Hepatocyte (in vitro differentiated cells): Measurements from ENCODE around the gene SPTBN5. TPM values are rescaled to one million over a fixed set of nuclear protein-coding genes. Genes with fewer than 3 reads are reported as not detected.

Source experiments
- DNase-seq: peaks from one replicate; pipeline ENCODE4 v3.0.0-alpha.2; 2016; ENCODE audit warnings: low spot score
- H2AFZ ChIP-seq: fragments of 200-600 bp; sonication (generic); 2 replicates; pipeline ENCODE4 v1.6.0; 2016; ENCODE audit warnings: antibody characterized with exemption, mild to moderate bottlenecking
- H3K27ac ChIP-seq: fragments of 200-600 bp; sonication (generic); 2 replicates; pipeline ENCODE4 v1.5.1; 2016; ENCODE audit warnings: mild to moderate bottlenecking
- H3K27me3 ChIP-seq: fragments of 200-600 bp; sonication (generic); 2 replicates; pipeline ENCODE4 v1.6.1; 2016
- H3K36me3 ChIP-seq: fragments of 200-600 bp; sonication (generic); replicated peaks from 2 replicates; pipeline ENCODE4 v1.5.1; 2016; ENCODE audit warnings: low read depth; ENCODE audit not compliant: insufficient read depth
- H3K4me1 ChIP-seq: fragments of 200-600 bp; sonication (generic); 2 replicates; pipeline ENCODE4 v1.5.1; 2016; ENCODE audit warnings: mild to moderate bottlenecking, moderate library complexity; ENCODE audit not compliant: insufficient read depth
- H3K4me2 ChIP-seq: fragments of 200-600 bp; sonication (generic); 2 replicates; pipeline ENCODE4 v1.6.0; 2016
- H3K4me3 ChIP-seq: fragments of 200-600 bp; sonication (generic); 2 replicates; pipeline ENCODE4 v1.5.1; 2016; ENCODE audit warnings: mild to moderate bottlenecking
- H3K79me2 ChIP-seq: fragments of 200-600 bp; sonication (generic); 2 replicates; pipeline ENCODE4 v1.6.0; 2017; ENCODE audit warnings: mild to moderate bottlenecking
- H3K9me2 ChIP-seq: fragments of 200-600 bp; sonication (generic); replicated peaks from 2 replicates; pipeline ENCODE4 v1.6.0; 2017; ENCODE audit warnings: mild to moderate bottlenecking; ENCODE audit not compliant: insufficient read depth
- H3K9me3 ChIP-seq: fragments of 200-600 bp; sonication (generic); 2 replicates; pipeline ENCODE4 v1.5.1; 2016; ENCODE audit warnings: low read depth, mild to moderate bottlenecking
- H4K20me1 ChIP-seq: fragments of 200-600 bp; sonication (generic); 2 replicates; pipeline ENCODE4 v1.6.0; 2016; ENCODE audit warnings: mild to moderate bottlenecking; ENCODE audit not compliant: insufficient read depth, poor library complexity, severe bottlenecking
- CTCF ChIP-seq: fragments of 200-600 bp; sonication (generic); IDR thresholded peaks from 2 replicates; pipeline ENCODE4 v1.5.1; 2016; ENCODE audit warnings: antibody characterized with exemption, mild to moderate bottlenecking; ENCODE audit not compliant: poor library complexity
- EZH2 ChIP-seq: fragments of 200-600 bp; sonication (generic); IDR thresholded peaks from 2 replicates; pipeline ENCODE4 v1.6.1; 2016; ENCODE audit warnings: antibody characterized with exemption, mild to moderate bottlenecking, borderline replicate concordance
- EZH2phosphoT487 ChIP-seq: fragments of 200-600 bp; sonication (generic); IDR thresholded peaks from one replicate; pipeline ENCODE4 v1.6.1; 2018; ENCODE audit warnings: antibody characterized with exemption, mild to moderate bottlenecking, low read depth, moderate library complexity; ENCODE audit not compliant: unreplicated experiment, severe bottlenecking
- WGBS: methylation state at CpG from one replicate; pipeline ENCODE4 v1.1.6; 2016; ENCODE audit warnings: low lambda C conversion rate; ENCODE audit errors: missing lambda C conversion rate; 5-methylcytosine and 5-hydroxymethylcytosine counted together
- polyA plus RNA-seq: library from polyadenylated mRNA; unstranded; fragments of >200 nt; fragmentation: Nextera tagmentation; extraction: Ambion mirVana; gene quantifications from 2 replicates; pipeline ENCODE4 v1.2.1, GENCODE V29; 2016
- total RNA-seq: library from RNA; depleted of rRNA; stranded (reverse); fragments of >200 nt; gene quantifications from 2 replicates; pipeline ENCODE4 v1.2.3, GENCODE V29; 2014

Gene SPTBN5
- total and polyA plus RNA-seq, 2 experiments from 2014 or later, result 1.7 to 1.9 TPM

GRCh38 chr15:41905036-41905793 is 11.4 kb upstream of the SPTBN5 start:
- H3K79me2 ChIP-seq, result peaks cover 3% of the 10 kb centered on the region
- no peak overlapping the region for H3K4me3 ChIP-seq
- no peaks in the 10 kb centered on the region for H4K20me1 ChIP-seq
- peaks cover 19% of the 10 kb centered on the region for H3K4me1 ChIP-seq
- H3K27me3 ChIP-seq, result no peaks in the 10 kb centered on the region
- no peak overlapping the region for H3K4me2 ChIP-seq
- no peak for TF ChIP-seq CTCF
- no peak for TF ChIP-seq EZH2phosphoT487
- no peak for TF ChIP-seq EZH2
- DNase-seq, result no peak
- WGBS, result 84% methylated on average over 14 of the region's 14 CpGs
- H3K9me3 ChIP-seq, result no peaks in the 10 kb centered on the region
- no peaks in the 10 kb centered on the region for H3K9me2 ChIP-seq
- H3K27ac ChIP-seq, result peak overlapping the region; percentile 4
- peaks cover 3% of the 10 kb centered on the region for H3K36me3 ChIP-seq
- H2AFZ ChIP-seq, result no peak overlapping the region

GRCh38 chr15:41904541-41905005 is 10.7 kb upstream of the SPTBN5 start:
- Histone ChIP-seq H3K27me3 (no peaks in the 10 kb centered on the region), H4K20me1 (no peaks in the 10 kb centered on the region), H3K27ac (peak overlapping the region; percentile 4), H3K4me1 (peaks cover 19% of the 10 kb centered on the region), H2AFZ (no peak overlapping the region), H3K36me3 (peaks cover under 1% of the 10 kb centered on the region), H3K4me2 (no peak overlapping the region), H3K9me3 (no peaks in the 10 kb centered on the region), H3K9me2 (no peaks in the 10 kb centered on the region), H3K4me3 (no peak overlapping the region), H3K79me2 (peaks cover 3% of the 10 kb centered on the region)
- peak; percentile 85 for DNase-seq
- TF ChIP-seq EZH2 (no peak), CTCF (peak; percentile 91)
- 8% methylated on average over 6 of the region's 6 CpGs for WGBS

- no peaks in the 10 kb centered on the region for H3K9me2 ChIP-seq
- no peak for TF ChIP-seq CTCF
- TF ChIP-seq EZH2phosphoT487, result no peak
- no peak for TF ChIP-seq EZH2
- H3K79me2 ChIP-seq, result peaks cover 3% of the 10 kb centered on the region
- H3K36me3 ChIP-seq, result no peaks in the 10 kb centered on the region
- WGBS, result 93% methylated on average over 13 of the region's 13 CpGs
- no peak overlapping the region for H3K27ac ChIP-seq
- no peaks in the 10 kb centered on the region for H3K9me3 ChIP-seq
- H3K4me2 ChIP-seq, result no peak overlapping the region
- H3K27me3 ChIP-seq, result no peaks in the 10 kb centered on the region
- H3K4me1 ChIP-seq, result peaks cover 11% of the 10 kb centered on the region
- no peak overlapping the region for H3K4me3 ChIP-seq
- no peaks in the 10 kb centered on the region for H4K20me1 ChIP-seq
- no peak for DNase-seq
- H2AFZ ChIP-seq, result no peak overlapping the region
Observed at GRCh38 chr15:41903782-41904181, 9.9 kb upstream of the SPTBN5 start.
